Fibroblast of the conjunctiva (primary cell): Measurements from ENCODE around the gene CNTN5.

ENCODE experiments used
- DNase-seq: peaks from one replicate; pipeline ENCODE4 v3.0.0-alpha.2; 2010; ENCODE audit warnings: low read depth

Gene CNTN5

DNA sequence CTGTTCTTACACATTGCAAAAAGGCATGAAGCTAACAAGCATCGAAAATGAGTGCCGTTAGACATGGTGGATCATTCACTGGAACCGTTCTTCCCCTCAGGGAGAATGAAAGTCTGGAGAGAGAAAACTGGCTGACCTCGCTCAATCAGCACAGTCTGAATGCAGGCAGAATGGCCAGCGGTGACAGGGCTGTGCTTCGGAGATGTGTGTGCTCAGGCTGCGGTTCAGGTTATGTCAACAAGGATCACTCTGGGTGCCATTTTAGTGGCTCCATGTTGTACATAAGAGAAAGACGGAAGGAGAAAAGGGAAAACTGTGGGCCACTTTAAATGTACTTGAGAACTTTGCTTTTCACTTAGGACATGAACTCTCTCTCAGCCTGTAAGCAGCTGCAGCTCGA is 916.6 kb downstream of the CNTN5 start:
- no peak for DNase-seq

DNA sequence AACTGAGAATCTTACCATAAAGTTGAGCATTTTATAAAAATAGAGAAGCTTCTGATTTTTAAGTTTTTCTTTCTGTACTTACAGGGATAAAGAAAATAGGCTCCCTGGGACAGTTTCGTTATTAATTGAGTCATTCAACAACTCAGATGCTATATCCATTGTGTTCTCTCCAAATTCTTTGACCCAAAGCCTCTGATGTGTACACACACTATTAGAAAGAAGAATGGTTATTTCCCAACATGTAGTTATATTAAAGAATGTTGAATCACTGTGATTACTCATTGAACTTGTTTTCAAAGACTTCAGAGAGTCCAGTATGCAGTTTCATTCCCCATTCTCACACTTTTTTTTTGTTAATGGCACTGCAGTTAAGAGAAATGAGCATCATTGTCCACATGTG is 932.1 kb downstream of the CNTN5 start:
- DNase-seq, result no peak

DNA sequence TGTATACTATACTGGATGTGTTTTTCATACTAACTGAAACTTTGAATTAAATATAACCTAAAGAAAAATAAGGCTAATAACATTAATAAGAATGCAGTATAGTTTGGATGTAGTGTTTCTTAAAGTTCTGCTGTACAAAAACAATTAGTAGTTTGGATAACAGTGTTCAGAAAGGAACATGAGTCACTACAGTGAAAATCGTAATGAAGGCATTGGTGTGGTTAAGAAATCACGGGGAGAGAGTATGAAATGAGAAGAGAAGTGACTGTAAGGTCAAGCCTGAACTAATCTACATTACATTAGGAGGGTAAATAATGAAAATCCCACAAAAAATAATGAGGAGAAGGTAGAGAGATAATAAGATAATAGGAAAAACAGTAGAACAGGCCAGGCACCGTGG is 939.8 kb downstream of the CNTN5 start:
- DNase-seq, result no peak

DNA sequence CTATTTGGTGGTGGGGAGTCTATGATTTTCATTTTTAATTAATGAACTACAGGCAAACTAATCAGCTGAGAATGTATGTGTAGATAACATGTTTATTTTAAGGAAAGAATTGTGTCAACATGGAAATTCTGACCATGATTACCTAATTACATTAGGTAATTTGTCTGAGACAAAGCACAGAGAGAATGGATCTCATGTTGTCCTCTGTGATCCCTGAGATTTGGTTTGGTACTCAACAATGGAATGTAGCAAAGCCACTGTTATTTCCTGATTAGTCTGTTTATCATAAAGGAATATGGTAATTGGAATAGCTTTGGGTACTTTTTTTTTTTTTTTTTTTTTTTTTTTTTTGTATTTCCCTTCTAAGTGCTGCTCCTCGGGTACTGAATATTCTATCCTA is 947.6 kb downstream of the CNTN5 start:
- DNase-seq, result no peak

DNA sequence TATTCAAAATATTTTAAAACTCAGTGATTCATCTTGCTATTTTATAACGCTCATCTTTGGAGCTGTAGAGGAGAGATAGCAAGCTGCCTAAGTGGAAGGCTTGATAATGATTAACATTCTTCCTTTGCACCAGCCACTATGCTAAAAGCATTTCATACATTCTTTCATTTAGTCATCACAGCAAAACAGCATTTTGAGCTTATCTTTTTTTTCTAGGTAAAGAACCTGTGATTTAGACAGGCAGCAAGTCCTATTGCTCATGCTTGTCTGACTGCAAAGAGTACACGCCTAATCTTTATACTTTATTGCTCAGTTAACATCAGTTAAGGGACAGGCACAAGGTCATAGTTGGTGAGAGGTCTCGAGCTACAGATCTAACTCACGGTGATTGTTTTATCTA is 953.2 kb downstream of the CNTN5 start:
- no peak for DNase-seq

DNA sequence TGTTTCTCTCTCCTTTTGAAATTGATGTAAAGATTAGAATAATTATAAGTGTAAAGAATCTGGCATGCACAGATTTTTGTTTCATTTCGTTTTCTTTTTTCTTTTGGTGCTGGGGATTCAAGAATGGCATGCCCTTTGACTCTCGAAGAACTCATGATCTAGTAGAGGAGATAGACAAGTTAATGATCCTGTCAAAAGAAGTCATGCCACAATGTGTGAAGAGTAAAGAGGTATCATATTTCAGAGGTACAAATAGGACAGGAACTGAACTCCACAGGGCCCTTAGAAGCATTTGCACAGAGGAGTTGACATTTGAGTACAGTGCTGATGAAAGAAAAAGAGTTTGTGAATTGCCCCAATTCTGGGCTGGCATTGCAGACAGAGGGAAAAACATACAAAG is 958.3 kb downstream of the CNTN5 start:
- DNase-seq, result no peak

DNA sequence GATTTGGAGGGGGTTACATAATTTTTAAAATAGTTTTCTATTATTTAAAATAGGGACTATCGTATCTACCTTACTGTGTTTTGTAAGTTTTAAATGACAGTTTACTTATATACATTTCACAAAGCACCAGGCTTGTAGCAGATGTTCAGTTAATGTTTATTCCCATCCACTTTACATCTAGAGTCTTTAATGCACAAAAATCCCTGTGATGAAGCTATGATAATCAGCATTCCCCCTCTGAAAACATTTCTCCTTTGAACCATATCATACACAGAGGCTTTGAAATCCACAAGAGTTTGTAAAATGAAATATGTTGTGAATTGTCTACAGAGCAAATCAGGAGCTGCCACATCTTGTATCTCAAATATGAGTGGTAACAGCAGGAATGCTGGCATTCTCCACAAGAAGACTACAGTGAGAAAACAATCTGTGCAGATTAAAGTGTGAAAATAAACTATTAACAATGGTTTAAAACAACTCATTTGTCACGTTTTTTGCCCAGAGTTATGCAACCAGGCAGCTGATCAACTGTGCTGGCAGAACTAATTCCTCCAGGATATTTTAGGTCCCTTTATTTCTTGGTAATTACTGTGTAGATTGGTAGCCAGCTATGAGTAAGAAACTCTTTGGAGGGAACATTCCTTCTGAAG is 967.2 kb downstream of the CNTN5 start:
- DNase-seq, result no peak

DNA sequence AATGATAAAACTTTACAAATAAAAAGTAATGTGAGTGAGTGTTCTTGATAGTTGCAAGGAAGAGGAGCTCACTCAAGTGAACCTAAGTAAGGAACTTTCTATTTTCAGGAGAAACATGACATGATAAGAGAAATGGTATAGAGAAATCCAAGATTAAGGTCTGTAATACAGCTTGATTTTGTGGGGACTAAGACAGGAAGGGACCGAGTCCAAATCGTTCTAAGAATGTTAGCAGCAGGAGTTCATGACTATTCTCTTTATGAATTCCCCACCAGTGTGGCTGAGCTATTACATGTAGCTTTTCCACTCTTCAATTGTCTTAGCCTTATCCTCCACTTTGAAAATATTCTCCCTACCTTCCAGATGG is 967.7 kb downstream of the CNTN5 start:
- no peak for DNase-seq

DNA sequence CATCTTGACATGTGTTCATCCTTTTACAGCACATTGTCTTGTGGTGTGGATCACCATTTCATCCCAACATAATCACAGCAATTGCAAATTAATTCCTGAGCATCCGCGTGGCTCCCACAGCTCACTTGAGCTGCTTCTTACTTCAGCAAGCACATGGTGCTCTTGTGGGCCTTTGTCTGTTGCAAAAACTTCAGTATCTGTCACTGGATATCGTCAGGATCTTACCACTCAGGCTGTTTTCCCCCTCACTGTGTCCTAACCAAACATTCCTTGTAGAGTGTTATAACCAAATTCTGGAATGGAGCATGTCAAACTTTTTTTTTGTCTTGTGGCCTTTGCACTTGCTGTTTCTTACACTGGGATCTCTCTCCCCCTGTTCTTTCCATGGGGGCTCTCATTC is 983.2 kb downstream of the CNTN5 start:
- DNase-seq, result no peak

DNA sequence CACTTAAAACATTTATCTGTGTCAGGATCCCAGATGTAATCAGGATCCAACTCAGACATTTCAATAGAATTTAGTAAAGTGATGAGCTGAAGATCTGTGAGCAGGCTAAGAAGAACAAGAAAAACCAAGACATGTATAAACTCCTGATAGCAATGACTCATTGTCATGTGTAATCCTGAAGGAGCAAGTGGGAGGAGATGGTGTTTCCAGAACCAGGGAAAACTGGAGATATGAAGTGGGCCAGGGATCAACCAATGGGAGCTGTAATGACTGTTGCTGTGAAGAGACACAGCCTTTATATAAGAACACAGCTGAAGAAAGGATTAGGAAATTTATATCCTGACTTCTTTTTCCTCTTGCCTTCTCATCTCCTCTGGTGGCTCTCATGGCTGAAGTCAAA is 983.8 kb downstream of the CNTN5 start:
- no peak for DNase-seq

DNA sequence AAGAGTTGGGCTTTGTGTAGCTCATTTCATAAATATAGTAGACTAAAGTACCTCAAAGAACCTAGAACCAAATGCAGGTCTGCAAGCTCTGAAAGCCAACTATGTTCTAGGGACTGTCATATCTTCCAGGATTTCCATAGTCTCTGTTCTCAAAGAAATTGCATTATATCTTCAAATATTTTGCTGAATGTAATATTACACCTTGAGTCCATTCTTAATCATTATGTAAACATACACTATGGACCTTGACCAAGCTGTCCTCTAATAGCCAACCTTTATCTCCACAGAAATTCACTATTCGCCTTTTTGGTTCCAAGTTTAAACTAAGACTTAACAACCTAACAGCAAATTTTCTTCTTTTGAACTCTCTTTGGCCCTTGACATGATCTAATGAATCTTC is 987.7 kb downstream of the CNTN5 start:
- DNase-seq, result no peak

DNA sequence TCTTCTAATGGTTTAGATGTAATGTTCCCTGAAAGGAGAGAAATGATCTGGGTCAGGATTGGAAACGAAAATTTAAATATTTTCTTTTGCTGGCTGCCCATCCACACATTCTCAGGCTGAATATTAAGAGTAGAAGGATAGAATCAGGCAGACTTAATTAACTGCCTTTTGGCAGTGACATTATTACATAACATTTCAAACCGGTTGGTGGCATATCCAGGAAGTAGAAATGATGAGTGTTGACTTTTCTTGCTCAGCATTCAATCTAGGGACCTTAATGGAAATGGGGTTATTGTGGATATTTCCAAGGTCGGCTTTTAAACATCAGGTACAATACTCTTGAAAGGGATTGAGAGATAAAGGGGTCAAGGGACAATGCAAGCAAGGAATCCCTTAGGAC is 989.0 kb downstream of the CNTN5 start:
- no peak for DNase-seq

DNA sequence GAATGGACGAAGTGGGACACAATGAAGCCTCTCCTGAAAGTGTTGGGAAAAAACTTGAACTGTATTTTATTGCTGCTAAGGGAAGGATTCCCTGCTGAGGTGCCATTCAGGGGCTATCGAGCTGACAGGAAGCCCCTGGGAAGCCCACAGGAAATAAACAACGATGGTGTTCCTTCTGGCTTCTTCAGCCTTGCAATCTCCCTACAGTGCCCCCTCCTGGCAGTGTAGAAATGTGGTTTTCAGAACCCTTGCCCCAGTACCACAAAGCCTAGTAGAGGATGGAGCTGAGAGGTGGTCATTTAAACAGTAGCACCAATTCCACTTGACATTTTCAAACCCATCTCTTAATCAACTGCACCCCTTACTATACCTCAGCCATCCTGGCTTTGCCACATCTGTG is 989.6 kb downstream of the CNTN5 start:
- no peak for DNase-seq

DNA sequence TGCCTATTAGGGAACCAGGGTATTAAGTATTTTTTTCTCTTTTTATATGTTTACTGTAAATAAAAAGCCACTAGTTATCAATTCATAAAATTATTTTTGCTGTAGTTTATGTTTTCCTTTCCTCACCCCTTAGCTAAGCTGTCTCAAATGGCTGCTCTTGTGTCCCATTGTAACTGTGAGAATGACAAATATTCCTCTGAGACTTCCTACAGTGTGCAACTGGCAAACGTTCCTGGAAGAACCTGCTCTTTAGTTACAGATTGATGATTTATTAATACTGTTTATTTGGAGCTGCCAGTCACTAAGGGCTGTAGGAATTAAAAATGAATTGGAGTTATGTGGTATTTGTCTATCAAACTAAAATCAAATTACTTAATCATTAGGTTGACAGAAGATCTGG is 990.9 kb downstream of the CNTN5 start:
- no peak for DNase-seq

DNA sequence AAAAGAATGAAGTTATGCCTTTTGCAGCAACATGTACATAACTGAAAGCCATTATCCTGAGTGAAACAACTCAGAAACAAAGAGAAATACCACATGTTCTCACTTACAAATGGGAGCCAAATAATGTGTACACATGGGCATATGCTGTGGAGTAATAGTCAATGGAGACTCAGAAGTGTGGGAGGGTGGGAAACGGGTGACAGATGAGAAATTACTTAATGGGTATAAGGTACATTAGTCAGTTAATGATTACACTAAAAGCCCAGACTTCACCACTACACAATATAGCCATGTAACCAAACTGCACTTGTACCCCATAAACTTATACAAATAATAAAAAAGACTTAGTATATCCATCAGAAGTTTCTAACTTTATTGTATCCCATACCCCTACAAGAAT is 992.3 kb downstream of the CNTN5 start:
- no peak for DNase-seq

DNA sequence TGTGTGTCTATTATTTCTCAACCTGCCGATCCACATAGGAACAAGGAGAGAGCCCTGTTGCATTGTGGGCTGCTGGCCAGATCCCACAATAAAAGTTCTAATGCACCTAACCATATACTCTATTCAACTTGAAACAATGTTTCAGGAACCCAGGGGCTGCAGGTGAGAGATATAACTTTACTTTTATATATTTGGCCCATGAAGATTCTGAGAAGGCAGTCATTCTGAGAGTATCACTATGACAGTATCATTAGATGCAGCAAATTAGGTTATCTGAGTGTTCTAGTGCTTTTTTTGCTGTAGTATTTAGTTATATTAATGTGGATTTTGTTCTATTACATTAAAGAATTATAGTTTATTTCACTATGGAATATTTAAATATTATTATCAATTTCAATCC is 1011.2 kb downstream of the CNTN5 start:
- DNase-seq, result no peak

DNA sequence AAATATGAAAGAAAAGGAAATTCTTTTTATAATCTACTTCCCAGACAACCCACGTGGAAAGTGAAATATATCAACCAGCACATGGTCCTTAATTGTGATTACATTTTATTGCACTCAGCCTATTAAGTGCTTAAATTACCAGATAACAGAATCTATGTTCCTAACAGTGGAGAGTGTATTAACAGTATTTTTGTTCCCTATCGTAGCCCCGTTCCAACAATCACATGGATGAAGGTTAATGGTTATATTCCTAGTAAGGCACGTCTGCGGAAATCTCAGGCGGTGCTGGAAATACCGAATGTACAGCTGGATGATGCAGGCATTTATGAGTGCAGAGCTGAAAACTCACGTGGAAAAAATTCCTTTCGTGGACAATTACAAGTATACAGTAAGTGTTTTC is 1040.3 kb downstream of the CNTN5 start:
- DNase-seq, result no peak

DNA sequence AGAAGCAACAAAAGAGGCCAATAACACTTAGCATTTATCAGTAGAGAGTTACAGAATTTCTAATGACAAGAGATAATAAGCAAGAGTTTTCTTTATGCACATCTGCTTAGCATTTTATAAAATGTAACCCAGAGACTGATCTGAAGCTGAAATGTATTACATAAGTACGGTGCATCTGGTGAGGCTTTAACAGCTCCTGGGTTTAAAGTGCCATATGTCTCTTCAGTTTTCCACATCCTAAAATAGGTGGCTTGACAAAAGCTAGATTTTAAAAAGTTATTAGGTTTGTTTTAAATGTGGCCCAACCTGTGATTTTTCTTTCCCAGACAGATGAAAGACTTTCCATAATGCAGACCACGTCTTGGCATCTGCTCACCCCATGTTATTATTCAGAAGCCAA is 1045.7 kb downstream of the CNTN5 start:
- no peak for DNase-seq

DNA sequence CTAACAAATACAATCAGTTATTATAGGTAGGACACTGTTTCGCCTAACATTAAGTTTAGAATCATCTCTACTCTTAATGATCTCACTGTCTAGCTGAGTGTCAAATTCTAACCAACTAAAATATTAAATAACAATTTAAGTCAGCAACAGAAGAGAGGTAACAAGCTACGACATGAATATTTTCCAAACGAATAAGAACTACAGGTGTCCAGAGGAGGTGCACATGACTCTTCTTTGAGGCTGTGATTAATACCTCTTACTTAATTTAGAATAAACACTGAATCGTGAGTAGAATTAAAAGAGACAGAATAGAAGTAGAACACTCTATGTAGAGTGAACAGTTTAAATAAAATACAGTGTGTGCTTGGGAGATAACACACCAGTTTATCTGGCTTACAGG is 1047.4 kb downstream of the CNTN5 start:
- no peak for DNase-seq

DNA sequence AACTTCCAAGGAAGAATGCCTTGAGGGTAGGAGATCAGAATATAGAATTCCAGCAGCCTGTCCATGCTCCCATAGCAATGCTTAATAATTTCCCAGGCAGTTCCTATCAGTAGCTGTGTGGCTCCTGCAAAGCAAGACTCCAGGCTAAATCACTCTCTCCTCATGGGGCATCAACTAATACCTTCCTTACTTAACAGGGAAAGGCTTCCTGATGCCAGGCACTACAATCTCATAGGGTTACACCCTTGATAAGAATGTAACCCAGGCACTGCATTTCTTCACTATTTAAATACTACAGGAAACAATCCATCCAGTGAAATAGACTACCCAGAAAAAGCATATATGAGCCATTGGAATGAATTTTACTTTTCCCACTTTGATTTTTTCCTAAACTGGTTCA is 1051.4 kb downstream of the CNTN5 start:
- no peak for DNase-seq

DNA sequence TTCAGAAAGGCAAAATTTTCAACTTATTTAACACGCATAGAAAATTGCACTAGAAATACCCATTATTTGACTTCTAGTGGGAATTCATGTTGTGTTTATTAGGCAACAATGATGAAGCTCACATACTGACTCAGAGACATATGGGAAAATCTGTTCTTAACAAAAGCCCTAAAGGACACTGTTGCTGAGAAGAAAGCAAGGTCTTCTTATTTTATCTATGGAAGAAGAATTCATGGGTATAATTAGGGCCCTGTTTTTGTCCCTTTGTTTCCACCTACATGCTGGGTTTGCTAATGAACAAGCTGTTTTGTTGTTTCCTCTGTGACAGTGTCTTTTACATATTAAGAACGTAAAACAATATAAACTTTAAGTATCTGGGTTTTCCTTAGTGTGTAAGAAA is 1059.6 kb downstream of the CNTN5 start:
- no peak for DNase-seq

DNA sequence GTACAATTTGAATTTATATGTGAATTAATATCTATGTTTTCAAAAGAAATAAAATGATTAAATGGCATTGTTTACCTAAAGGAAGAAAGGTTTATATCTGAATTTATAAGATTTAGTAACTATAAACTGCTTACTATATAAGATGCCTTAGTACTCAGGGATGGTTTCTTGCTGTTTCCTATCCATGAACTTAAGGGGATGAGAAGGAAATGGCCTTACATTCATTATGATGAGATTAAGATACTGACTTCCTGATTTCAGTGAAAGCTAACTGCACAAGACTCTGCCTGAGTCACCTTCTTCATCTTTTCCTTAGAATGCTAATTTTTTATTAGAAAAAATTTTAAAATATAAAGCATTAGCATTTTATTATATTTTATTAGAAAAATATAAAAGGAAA is 1060.1 kb downstream of the CNTN5 start:
- no peak for DNase-seq

DNA sequence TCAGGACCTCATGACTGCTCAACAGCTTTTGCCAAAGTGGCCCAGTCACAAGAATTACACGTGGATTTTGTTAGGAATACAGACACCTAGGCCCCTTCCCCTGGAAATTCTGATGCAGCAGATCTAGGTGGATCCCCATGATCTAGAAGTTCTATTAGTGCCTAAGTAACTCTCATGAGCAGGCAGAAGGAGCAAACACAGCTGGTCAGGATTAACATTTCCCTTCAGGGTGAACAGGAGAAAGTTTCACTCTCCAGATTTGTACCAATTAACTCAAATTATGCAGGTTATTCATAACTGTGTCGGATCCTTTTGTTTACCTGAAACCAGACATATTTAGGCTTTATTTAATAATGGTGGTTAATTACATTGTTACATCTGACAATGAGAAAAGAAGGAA is 1072.9 kb downstream of the CNTN5 start:
- DNase-seq, result no peak

DNA sequence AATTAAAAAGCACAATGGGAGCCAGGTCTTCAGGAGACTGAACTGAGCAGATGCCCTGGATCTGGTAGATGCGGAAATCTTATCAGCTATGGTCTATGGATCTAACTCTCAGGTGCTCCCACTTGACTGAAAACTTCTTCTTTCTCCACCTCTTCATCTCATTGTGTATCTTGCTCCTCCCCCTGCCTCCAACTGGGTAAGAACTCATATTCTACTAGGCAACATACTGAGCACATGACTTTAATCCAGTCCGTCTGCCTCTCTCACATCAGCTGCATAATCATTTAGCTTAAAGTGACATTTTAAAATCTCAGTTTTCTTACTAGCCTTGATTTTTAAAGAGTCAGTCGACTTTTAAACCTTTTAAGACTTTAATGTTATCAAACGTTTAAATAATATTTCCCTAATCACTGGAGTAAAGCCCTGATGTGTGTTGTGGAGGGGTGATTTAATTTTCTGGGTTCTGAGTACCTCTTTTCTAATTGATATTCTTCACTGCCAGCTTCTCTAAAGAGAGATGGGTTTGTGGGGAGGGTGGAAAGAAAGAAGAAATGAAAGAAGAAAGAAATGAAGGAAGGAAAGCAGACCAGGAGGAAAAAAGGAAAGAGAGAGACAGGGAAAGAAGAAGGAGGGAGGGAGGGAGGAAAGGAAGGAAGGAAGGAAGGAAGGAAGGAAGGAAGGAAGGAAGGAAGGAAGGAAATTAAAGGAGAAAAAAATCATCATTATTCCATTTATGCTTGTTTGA is 1073.5 kb downstream of the CNTN5 start:
- DNase-seq, result no peak
